Measurements from ENCODE around the gene SHC1.

DNA sequence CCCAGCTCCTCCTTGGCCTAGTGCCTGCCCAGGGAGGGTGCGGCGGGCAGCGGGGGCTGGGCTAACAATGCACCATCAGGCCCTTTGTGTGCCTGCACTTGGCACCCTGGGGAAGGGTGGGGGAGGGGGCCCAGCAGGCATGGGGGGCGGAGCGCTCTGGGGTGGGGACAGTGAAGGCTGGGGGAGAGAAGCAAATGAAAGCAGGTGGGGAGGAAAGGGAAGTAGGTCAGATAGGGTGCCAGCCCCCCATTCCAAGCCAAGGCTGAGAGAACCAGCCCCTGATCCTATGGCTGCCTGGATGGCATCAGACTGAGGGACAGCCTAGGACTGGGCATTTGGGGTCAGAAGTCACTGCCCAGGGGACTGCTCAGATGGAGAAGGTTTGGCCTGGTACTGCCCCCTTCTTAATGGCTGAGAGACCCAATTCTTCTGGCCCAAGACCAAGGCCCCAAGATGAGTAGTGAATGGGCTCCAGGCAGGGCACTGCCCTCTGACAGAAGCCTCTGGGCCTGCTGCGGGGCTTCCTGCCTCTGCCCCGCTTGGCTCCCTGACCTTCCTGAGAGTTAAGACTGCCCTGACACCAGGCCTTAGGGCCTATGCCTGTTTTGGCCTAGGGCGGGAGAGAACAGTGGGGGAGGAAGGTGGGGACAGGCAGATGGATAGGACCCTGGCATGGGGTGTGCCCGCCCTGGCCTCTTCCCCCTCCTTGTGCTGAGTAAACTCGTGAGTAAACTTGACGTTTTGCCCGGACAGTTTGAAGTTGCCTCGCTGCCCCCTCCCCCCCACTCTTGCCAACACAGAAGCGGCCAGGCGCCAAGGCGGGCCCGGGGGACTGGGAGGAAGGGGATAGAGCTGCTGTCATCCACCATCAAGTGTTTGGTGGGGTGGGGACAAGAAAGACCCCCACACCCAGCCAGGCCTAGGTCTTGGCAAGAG, 34.8 kb upstream of the SHC1 start:
- TF ChIP-seq SP1 (CRISPR knock-in tag; conservative IDR thresholded peaks at IDR 0.05) (no peak), TEAD4 (CRISPR knock-in tag; IDR thresholded peaks at IDR 0.05) (no peak), CREM (CRISPR knock-in tag; IDR thresholded peaks at IDR 0.05) (no peak), KAT7 (CRISPR knock-in tag; IDR thresholded peaks at IDR 0.05; ENCODE audit: borderline replicate concordance) (no peak)
- TF ChIP-seq, protein P1, sequence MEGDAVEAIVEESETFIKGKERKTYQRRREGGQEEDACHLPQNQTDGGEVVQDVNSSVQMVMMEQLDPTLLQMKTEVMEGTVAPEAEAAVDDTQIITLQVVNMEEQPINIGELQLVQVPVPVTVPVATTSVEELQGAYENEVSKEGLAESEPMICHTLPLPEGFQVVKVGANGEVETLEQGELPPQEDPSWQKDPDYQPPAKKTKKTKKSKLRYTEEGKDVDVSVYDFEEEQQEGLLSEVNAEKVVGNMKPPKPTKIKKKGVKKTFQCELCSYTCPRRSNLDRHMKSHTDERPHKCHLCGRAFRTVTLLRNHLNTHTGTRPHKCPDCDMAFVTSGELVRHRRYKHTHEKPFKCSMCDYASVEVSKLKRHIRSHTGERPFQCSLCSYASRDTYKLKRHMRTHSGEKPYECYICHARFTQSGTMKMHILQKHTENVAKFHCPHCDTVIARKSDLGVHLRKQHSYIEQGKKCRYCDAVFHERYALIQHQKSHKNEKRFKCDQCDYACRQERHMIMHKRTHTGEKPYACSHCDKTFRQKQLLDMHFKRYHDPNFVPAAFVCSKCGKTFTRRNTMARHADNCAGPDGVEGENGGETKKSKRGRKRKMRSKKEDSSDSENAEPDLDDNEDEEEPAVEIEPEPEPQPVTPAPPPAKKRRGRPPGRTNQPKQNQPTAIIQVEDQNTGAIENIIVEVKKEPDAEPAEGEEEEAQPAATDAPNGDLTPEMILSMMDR (IDR thresholded peaks at IDR 0.05), result no peak
- TF ChIP-seq, protein P2, sequence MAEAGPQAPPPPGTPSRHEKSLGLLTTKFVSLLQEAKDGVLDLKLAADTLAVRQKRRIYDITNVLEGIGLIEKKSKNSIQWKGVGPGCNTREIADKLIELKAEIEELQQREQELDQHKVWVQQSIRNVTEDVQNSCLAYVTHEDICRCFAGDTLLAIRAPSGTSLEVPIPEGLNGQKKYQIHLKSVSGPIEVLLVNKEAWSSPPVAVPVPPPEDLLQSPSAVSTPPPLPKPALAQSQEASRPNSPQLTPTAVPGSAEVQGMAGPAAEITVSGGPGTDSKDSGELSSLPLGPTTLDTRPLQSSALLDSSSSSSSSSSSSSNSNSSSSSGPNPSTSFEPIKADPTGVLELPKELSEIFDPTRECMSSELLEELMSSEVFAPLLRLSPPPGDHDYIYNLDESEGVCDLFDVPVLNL (CRISPR knock-in tag; IDR thresholded peaks at IDR 0.05; ENCODE audit: borderline replicate concordance, low read depth), result no peak
- TF ChIP-seq, protein P3, sequence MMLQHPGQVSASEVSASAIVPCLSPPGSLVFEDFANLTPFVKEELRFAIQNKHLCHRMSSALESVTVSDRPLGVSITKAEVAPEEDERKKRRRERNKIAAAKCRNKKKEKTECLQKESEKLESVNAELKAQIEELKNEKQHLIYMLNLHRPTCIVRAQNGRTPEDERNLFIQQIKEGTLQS (CRISPR knock-in tag; conservative IDR thresholded peaks at IDR 0.05), result no peak
- TF ChIP-seq, protein P4, sequence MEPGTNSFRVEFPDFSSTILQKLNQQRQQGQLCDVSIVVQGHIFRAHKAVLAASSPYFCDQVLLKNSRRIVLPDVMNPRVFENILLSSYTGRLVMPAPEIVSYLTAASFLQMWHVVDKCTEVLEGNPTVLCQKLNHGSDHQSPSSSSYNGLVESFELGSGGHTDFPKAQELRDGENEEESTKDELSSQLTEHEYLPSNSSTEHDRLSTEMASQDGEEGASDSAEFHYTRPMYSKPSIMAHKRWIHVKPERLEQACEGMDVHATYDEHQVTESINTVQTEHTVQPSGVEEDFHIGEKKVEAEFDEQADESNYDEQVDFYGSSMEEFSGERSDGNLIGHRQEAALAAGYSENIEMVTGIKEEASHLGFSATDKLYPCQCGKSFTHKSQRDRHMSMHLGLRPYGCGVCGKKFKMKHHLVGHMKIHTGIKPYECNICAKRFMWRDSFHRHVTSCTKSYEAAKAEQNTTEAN (CRISPR knock-in tag; IDR thresholded peaks at IDR 0.05), result no peak
